GM19438 (cell line): ENCODE measurements around the gene ACSL1.

ENCODE experiments used
- ATAC-seq: cut with Tn5 transposase; IDR thresholded peaks from one replicate; pipeline ENCODE4 v1.9.1; 2021; ENCODE audit warnings: low read depth; ENCODE audit not compliant: unreplicated experiment

Gene ACSL1

DNA sequence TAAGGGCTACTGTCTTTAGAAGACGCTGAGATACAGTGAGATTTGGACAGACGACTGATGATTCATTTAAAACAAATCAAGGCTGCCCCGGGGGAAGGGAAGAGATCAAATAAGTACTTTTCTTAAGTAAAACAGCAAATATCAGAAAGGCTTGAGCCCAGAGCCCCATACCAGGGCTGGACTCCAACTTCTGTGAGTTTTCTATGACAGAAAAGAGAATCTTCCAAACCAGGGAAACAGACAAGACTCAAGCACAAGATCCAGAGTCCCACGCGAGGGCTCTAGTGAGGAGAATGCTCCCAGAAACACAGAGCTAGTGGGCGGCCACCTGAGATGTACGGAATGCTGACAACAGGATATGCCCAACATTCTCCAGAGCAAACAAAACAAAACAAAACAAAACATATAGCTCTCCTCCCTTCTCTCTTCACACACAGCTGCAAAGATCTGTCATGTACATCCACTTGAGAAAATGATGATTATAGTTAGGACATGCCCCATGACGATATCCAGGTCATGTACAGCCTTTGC, 13.1 kb downstream of the ACSL1 start:
- no peak for ATAC-seq

DNA sequence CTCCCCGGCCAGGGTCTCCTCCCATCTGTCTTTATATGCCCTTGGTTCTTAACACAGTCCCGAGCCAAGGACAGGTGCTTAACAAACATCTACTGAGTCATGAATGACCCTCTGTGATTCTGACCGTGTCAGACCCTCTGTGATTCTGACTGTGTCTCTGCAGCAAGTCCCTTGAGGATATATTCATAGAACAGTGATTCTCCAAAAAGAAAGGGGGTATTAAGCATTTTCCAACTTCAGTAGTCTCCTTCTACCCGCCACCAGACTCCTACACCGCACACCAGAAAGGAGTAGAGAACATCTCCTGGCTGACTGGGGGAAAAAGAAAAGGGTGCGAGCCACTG, 13.6 kb downstream of the ACSL1 start:
- ATAC-seq: no peak

DNA sequence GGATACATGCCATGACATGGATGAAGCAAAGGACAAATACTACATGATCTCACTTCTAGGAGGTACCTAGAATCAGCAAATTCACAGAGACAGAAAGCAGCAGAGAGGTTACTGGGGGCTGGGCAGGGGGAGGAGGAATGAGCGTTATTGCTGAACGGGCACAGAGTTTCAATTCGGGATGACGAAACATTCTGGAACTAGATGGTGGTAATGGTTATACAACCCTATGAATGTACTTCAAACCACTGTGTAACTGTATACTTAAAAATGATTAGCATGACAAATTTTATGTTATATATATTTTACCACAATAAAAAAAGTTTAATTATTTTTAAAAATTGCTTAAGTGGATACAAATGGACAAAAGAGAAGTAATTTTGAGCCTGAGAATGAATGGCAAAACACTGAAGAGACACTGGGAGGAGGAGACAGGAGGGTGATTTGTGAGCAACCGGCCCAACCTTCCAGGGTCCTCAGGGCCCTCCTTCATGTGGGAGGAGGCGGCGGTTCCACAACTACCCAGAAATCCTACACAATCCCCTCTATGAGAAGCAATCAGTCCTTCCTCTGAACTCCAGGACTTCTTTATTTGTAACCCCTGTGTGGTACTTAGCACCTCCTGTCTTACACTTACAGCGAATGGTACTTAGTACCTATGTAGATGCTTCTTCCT, 14.1 kb downstream of the ACSL1 start:
- no peak for ATAC-seq

DNA sequence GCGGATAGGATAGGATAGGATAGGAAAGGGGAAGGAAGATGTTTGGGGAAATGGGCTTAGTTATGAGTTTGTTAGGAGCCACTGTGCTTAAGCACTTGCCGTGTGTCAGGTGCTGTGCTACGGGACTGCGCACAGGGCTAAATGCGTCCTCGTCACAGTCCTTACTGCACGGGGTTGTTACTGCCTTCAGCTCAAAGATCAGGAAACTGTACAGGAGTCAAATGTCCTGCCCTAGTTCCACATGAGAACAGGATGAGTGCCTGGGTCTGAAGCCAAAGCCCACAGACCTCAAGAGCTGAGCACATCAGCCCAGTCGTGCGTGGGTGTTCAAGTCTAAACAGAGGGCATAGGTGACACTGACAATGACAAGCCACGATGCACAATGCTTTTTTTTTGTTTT, 15.0 kb downstream of the ACSL1 start:
- ATAC-seq: no peak

DNA sequence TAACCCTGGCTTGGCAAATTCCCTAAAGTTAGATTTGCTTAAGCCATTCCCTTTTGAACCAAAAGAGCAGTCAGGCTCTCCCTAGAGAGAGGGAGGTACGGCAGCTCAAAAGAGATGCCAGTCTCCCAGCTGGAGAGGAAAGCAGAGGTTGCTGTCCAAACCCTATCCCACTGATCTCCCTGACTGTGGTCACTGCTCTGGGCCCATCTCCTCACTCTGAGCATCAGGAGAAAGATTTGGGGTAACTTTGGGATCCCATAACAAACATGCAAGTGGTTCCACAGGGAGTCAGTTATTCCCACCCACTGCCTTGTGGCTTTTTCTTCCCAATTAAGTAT, 17.1 kb downstream of the ACSL1 start:
- no peak for ATAC-seq

DNA sequence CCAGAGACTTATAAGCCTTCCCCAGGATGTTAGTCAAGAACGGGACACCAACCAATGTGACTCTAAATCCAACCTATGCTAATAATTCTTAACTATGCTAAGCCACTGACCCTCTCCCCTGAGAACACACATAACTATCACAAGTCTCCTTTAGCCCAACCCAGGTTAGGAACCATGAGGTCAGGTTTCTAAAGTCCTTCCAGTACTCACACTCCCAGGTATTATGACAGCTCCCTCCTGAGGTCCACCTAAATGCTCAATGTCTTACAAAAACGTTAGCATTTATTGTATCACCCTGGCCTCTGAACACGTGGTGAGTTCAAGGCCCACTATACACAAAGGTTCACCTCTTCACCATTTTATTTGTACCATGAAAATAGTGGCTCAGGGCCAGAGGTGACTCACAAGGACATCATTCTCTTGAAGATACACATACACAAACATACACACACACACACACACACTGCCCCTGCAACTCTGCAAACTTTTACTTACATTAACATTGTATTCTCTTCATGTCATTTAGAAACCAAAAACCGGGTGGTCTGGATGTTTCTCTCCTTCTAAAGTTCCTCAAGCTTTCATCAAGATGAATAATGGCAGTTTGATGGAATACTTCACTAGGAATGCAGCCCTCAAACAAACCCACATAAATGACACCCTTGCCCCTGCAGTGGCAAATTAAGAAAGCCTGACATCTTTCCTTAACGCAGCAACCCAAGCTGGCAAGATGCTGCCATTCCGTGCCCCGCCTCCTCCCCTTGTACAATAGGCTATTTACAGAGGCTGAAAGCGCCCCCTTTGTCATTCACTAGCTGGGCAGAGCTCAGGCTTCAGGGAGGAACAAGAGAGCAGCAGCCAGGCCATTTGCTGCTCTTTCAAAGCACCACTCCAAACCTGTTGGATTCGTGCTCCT, 17.7 kb downstream of the ACSL1 start:
- ATAC-seq: no peak

DNA sequence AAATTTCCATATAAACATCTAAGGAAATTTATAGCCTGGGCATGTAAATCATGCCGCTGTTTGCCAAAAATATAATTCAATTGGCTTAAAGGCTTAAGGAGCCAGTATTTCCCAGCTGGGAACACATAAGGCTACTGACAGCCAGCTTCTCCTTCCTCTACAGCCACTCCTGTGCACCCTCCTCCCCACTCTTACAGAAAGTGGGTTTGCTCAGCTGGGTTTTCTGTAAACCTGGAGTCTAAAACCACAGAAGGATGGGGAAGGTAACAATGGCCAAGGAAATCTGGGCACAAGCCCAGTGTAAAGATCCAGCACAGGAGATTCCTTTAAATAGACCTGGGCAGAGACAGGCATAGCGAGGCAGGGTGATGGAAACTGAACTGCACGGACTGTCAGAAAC, 18.5 kb downstream of the ACSL1 start:
- no peak for ATAC-seq

DNA sequence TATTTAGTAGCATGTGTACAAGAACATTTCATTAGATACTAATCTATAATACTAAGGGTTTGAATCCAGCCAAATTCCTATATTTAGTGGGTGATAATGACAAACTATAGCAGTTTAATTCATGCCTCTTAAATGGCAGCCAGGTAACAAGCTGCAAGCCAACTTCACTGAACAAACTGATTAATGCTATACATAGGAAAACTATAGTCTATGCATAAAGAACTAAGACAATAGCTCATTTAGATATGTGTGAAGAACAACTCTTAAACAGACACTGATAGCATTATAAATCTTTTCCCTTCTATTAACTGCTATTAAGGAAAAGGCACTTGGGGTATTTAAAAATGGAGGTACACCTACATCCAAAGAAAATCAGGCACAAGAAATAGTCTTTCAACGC, 19.1 kb downstream of the ACSL1 start:
- no peak for ATAC-seq

DNA sequence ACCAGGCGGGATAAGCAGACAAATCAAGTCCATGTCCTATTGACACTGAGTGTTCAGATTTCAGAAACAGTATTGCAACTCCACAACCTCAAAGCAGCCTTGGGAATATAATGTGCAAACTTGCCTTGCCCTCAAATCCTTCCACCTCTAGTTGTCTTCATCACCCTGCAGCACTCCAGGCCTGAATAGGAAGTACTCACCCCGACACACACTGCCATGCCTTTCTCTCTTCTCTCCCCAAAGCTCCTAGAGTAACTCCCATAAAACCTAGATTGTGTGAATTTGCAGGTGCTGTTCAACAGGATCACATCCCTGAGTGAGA, 19.6 kb downstream of the ACSL1 start:
- ATAC-seq: no peak

DNA sequence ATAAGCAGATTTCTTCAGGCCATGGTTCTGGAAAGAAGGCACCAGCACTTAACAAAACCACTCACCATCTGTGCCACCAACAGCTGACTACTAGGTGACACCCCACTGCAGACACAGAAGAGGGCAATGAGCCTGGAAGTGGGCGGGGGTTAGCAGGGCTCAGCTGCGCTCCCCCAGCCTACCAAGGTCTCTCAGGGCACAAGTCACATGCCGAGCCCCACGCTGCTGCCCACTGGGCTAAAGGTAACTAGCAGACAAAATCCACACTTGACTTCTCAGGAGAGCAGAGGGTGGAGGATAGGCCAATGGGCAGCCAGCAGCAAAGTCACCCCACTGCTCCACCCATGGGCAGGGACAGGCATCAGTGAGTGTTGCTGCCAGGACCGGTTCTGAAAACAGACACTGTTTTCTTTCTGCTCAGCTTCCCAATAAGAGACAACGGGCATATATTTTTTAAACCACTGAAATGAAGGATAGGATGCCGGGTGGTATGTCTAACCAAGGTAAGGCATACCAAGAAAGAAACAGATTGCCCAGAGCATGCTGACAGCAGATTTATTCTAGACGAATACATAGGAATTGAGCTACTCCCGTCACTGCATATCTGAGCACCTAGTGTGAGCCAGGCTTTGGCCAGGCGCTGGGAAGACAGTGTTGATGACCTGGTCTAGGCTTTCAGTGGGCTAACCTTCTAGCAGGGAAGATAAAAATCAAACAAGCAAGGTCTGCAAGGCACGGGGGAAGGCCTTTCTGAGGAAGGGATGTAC, 20.1 kb downstream of the ACSL1 start:
- ATAC-seq: peak; percentile 54

DNA sequence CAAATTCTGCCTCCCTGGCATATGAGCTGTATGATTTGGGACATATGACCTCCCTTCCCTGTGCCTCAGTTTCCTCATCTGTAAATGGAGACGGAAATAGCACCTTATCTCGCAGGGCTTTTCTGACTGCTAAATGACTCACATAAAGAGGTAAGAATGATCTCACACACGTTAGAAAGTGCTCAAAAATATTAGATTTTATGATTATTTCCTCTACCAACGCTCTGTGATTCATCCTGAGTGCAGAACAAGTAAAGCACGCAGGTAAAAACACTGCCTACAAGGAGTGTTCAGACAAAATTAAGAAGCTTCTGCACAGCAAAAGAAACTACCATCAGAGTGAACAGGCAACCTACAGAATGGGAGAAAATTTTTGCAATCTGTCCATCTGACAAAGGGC, 21.1 kb downstream of the ACSL1 start:
- ATAC-seq: no peak

DNA sequence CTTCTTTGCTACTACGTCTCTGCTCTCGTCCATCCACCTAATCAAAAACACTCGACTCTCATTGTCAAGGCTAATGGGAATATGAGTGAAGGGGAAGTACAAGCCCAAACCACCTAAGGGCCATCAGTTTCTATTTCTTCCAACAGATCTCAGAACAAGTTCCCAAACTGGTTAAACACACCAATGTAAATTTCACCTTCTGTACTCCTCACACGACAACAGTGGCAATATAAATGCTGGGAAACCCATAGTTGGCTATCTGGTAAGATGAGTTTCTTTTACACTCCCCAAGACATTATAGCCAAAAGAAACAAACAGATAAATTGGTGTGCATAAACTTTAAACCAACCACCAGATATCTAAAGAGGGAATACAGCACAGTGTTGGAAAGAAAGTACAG, 21.9 kb downstream of the ACSL1 start:
- no peak for ATAC-seq

DNA sequence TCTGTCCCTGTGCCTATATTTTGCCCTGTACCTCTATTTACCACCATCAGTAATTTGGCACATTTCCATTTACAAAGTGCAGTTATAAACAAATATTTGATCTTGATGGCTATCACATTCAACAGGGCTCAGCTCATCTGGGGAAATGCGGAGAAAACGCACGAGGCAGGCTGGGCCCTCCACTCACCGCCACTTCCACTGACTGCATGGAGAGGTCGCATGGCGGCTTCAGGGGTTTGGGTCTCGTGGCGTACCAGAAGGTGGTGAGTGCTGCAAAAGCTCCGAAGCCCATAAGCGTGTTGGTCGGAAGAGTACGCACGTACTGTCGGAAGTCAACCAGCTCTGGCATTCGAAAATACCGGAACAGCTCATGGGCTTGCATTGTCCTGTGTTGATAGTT, 22.6 kb downstream of the ACSL1 start:
- no peak for ATAC-seq

DNA sequence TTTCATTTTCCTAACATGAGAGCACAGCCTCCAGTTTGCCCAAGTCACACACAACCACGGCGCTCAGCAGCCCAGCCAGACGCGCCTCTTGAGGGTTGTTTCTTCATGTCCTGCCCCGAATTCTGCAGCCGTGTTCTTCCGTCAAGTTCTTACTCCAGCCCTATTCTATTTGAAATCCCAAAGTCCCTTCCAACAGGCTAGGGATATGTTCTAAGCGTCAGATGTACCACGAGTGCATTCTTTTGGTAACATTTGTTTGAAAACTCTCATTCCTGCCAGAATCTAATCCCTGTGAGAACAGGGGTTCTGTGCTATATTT, 23.1 kb downstream of the ACSL1 start:
- ATAC-seq: no peak

DNA sequence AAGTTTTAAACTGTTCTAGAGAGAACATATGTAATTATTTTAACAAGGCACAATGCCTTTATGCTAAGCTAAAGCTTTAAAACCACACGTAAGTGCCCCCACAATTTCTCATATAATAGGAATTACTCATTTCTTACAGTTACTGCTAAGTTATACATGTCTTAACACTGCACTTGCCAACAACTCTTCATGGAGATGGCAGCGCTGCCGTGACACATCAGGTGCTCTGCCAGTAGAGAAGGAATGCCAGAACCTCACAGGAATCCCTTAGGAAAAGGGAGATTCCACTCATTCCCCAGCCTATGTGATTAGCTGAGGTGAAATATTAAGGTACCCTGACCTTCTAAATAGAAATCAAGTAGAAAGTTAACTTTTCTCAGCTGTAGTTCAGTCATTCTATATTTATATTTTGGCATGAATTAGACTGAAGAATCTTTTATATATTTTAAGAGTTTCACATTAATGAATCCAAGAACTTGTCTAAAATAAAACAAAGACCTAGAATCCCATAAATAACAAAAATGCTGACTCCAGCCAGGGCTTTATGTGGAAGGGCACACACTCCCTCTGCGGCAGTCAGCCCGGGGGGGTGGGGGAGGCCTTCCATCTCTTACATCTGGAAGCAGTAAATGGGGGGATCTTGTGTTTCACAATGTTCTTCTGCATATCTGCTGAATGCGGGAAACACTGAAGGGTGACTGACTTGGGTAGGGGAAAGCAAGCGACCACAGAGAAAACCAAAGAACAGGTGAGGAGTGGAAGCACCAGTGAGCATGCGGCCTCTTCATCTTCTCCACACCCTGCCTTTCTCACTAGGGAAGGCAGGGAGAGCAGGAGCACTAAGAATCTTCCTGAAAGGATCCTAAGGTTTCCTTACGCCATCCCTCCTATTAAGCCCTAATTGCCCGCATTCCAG, 23.7 kb downstream of the ACSL1 start:
- no peak for ATAC-seq

DNA sequence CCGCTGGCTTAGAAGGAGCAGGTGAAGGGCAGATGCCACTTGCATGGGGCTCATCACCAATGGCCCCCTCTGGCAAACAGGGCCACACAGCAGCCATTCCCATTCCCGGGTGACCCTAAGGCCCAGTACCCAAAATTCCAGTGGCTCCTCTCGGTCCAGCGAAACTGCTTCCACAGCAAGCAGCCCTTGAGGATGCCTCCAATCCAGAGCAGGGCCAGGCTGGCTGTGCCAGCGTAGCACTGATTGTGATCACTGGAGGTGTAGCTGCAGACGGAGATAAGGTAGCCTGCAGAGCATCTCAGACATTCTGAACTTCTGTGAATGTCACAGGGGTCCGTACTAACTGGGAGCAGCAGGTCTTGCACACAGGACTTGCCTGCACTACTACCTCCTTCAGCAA, 27.3 kb downstream of the ACSL1 start:
- ATAC-seq: no peak

DNA sequence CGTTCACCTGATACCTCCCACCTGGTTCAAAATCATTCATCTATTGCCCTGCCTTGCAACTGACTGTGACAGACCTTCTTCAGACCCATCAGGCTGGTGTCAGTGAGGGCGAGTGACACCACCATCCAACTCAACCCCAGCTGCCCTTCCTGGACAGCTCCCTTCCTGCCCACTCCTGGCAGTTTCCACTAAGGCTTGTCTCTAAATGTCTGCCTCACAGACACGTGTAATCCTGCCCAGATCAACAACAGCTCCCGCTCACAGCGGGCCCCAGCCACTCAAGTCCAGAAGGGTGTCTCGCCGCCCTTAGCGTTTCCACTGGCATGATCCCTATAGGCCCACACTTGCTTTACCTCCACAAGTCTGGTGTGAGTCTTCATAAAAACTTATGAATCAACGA, 28.9 kb downstream of the ACSL1 start:
- ATAC-seq: no peak

DNA sequence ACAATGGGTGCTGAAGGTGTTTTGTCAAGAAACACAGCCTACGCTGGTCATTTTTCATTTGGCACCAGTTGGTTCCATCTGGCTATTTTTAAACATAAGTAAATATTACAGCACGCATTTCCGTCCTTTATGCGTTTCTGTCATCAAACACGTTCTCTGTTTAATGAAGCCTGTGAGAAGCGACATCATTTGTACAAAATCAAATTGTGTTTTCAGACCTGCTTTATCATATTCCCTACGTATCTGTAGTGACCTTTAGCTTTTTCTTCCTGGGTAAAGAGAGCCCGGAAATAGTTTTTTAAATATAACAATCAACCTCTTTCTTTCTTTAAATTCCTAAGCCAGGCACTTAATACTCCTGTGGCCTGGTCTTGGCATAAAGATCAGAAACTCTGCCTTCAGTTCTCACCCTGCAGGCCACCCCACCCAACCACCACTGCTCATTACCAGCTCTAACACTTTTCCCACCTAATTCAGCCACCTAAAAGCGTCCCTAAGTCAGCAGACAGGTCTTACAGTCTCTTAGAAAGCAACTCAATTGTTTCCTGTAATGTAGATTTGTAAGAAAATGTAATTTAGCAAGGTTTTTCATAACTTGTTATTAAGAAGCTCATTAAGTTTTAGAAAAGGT, 30.4 kb downstream of the ACSL1 start:
- no peak for ATAC-seq

DNA sequence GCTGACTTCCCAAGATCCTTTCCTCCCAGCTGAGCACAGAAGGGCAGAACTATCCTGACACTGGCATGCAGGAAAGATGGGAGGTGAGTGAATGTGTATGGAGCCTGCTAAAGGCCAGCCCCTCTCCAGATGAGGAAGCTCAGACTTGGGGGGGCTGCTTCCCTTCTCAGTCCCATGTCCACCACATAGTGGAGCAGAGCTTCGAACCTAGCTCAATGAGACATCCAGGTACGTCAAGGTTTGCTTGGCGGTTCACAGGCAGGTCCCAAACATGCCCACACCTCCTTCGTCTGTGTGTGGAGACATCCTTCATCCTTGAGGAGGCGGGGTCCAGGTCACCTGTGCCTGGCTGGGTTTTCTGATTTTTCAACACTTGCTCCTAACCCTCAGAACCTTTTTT, 31.3 kb downstream of the ACSL1 start:
- no peak for ATAC-seq

DNA sequence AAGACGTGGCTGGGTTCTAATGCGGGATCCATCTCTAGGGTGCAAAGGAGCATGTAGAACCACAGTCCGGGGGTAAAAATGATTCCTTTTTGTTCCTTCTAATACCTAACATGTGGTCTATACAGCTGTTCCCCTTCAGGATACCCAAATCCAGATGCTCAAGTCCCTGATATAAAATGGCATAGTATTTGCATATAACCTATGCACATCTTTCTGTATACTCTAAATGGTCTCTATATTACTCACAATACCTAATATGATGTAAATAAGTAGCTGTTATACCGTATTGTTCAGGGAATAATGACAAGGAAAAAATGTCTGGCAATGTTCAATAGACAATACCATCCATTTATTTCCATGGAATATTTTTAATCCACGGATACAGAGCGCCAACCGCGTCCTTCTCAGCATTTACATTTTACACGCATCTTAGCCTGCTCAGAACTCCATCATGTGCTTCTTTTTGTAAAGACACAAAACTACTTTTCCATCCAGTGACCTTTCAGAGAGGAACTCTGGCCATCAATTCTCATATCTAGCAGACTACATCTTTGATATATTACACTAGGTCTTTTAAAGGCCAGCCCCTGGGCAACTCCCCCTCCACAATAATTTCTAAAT, 31.9 kb downstream of the ACSL1 start:
- no peak for ATAC-seq
